GM21423 (cell line): ENCODE data around the gene ZNF280D.

ENCODE experiments used
- ATAC-seq: cut with Tn5 transposase; IDR thresholded peaks from one replicate; pipeline ENCODE4 v1.9.1; 2021; ENCODE audit warnings: mild to moderate bottlenecking, moderate library complexity; ENCODE audit not compliant: unreplicated experiment

Gene ZNF280D

DNA sequence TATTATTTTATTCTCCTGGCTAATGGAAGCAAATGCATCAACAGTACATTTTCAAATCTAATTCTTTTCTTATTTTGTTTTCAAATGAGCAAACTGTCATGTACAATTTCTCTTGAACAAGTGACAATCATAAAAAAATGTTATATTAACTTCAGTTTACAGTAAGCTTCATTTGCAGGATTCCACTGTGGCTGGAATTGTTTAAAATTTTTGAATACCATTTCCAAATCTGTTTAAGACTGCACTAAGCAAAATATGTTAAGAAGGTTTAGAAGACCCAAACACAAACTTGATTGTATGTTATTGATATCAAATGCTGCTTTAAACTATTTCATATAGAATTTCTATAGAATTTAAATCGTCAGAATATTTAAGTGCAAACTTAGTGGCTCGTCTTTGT lies 92.8 kb downstream of the ZNF280D start:
- no peak for ATAC-seq

DNA sequence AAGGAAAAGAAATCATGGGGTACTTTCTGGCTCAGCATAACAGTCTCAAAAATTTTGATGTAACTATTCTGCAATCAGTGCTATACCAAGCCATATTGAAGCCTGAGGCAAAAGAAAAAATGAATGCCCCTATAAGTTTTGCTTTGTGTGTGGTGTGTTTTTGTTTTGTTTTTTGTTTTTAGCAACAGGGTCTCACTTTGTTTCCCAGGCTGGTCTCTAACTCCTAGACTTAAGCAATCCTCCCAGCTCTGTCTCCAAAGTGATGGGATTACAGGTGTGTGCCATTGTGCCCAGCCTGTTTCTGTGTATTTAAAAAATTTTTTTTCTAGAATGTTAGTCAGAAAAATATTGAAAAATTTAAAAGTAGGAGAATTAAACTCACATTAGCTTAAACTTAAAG lies 93.2 kb downstream of the ZNF280D start:
- no peak for ATAC-seq

DNA sequence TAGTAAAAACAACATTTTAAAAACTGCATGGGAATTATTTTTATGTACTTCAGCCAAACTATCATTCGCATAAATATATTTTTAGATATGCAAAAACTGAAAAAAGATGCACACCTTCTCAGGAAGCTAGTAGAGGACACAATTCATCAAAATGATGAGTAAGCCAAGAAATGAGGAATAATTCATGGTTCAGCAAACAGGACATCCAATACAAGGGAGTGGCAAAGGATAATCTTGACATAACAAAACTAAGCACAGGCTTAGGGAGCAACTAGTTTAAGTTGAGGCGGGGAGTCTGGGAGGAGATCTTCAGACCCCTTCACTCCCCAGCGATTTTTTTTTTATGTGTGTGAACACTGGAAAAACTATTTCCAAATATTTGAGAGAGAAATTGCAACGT lies 93.7 kb downstream of the ZNF280D start:
- ATAC-seq: no peak

DNA sequence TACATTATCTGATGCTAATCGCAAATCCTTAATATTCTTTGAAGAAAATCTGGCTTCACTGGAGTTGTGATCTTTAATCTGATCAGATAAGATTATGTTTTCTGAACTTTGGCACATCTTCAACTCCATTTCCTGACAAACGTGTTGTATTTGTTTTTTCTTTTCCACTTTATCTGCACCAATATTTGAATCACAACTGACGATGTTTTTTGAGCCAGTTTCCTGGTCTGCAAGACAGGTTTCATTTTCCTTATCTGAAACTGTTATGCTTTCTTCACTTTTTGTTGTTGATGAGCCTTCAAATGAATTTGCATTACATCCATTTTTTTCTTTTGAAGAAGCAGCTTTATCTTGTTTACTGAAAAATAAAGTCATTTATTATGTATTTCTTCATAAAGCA lies 101.5 kb downstream of the ZNF280D start:
- no peak for ATAC-seq

DNA sequence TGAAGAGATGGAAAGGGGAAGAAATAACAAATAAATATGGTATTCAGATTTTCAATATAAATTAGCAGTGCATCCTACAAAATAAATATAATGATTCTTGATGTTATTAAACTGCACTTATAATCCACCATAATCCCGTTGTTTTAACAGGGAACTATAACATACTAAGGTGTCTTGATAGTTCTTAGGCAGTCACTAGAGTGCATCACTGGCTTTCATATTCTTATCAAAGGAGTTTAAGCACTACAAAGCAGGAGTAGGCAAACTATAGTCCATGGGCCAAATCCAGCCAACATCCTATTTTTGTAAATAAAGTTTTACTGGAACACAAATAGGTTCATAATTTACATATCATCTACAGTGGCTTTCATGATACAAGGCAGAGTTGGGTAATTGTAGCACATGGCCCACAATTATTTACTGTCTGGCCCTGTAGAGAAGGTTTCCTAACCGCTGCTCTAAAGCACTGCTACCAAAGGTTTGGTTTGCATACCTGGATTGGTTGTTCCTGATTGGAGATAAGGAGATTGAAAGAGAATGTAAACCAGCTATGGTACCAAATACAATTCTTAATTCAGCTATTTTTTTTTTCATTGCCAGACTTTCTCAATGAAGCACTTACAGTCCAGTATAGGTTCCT lies 104.3 kb downstream of the ZNF280D start:
- ATAC-seq: no peak

DNA sequence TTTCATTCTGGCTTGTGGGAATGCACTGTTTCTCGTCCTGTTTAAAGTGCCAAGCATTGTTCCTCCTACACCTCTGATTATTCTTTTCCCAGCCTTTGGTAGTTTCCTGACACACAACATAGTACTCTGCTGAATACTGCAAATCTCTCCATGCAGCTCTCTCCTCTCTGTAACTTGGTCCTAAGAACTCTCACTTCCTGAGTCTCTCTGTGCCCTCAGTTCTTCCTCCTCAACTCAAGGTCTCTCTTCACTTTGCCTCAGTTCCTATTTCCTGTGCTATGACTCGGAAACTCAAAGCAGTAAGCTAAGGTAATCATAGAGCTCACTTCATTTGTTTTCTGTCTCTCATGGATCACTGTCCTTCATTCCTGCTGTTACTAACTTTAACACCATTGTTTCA lies 113.4 kb downstream of the ZNF280D start:
- no peak for ATAC-seq

DNA sequence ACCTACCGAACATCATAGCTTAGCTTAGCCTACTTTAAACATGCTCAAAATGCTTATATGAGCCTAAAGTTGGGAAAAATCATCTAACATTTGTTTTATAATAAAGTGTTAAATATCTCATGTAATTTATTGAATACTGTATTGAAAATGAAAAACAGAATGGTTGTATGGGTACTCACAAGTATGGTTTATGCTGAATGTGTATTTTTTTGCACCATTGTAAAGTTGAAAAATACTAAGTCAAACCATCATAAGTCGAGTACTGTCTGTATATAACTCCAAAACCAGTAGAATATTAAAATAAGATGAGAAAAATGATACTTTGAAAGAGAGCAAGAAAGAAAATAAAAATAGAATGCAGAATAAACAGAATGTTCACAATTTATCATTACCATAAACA lies 115.7 kb downstream of the ZNF280D start:
- ATAC-seq: no peak

DNA sequence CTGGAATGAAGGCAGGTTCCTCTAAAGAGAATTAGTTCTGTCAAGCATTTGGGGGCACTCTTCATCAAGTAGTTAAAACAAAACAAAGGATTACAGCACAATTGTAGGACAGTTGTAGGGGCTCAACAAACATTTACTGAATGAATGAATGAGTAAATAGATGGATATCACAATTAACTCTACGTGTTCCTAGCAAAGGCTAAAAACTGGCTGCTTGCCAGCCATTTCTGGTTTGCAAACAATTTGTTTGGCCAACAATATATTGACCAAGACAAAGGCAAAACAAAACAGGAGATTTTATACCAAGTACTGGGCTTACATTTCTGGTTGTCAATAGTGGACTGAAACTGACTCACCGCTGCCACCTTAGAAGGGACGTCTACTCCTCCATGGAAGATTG lies 116.8 kb downstream of the ZNF280D start:
- no peak for ATAC-seq

DNA sequence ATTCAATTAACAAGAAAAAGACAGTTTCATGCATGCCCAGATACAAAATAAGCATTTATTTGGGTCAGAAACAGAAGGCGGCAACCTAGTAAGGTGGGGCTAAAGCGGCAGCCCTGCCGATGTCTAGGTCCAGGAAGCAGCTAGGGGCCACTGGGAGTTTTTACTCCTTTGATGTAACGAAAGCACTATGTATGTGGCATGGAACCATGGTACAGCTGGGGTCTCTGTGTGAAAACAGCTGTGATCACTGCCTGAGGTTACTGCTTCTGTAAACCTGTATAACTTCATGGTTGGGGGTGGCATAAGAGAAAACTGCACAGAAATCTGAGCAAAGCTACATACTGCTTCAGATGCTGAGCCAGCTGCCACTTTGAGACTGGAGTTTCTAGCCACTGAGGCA lies 119.5 kb downstream of the ZNF280D start:
- ATAC-seq: no peak

DNA sequence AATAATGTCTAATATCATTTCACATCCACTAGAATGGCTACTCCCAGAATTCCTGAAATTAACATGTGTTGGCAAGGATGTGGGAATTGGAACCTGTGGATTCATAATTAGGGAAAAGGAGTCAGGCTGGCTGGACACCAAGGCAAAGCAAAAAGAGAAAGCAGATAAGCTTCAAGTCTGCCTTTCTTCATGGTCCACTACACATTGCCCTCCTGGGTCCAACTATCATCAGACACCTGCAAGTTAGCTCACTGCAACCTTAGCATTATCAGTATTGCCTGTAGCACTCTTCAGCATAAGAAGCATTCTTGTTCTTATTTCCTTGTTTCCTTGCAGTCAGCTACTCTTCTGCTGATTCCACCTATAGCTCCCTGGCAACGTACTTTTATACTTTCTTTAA lies 124.3 kb downstream of the ZNF280D start:
- no peak for ATAC-seq

DNA sequence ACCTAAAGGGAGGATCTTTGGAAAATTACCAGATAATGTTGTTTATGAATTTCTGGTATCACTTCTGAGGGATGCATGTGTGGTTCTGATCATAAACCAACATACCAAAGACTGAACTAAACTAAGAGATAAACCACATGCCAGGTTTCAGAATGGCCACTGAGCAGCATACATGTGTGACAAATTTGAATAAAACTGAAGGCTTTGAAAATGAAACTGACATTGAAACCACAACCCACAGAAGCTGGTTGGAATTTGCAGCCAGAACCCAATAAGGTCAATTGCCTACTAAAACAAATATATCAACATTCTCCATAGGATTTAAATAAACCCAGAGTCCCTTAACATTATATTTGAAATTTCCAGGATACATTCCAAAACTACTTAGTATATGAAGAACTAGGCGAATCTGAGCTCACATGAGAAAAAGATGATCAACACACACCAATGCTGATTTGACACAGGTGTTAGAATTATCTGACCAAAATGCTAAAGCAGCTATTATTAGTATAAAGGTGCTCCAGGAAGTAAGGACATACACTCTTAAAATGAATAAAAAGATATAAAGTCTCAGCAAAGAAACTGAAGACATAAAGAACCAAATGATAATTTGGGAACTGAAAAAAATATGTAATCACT lies 125.0 kb downstream of the ZNF280D start:
- peak; percentile 92 for ATAC-seq

DNA sequence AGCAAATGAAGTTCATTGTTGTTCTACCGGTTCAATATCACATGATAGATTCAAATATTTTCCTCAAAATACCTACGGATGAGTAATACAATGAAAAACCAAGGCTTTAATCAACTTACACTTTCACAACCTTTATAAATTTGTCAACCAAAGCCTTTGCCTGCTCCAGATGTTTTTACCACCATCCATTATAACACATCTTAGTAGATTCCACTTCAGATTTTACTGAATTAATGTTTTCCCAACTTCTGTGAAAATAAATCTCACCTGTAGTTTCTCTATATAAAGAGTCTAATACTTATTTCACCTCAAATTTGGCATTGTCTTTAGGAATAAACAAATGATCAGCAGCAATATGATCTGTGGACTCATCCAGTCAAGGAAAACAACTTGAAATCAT lies 131.1 kb downstream of the ZNF280D start:
- ATAC-seq: no peak

DNA sequence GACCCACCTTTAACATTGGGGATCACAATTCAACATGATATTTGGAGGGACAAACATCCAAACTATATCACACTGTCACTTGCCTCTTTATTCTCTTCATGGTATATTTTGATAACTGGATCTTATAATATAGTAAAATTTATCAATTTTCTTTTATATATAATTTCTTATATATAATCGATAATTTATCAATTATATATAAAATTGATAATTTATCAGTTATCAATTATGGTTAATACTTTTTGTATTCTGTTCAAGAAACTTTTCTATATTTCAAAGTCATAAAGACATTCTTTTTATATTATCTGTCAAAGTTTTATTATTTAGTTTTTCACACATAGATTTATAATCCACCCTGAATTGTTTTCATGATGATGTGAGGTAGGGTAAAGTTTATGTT lies 132.9 kb downstream of the ZNF280D start:
- ATAC-seq: no peak

DNA sequence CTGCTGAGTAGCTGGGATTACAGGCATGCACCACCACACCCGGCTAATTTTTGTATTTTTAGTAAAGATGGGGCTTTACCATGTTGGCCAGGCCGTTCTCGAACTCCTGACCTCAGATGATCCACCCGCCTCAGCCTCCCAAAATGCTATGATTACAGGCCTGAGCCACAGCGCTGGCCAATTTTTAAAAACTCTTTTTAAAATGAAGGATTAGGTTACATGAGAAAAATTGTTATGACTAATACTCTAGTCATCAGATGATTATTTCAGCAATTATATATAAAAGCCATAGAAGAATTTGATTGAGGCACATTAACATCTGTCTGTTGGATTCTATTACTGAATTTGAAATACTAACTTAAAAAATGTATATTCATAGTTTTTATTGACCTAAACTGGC lies 134.3 kb downstream of the ZNF280D start:
- no peak for ATAC-seq

DNA sequence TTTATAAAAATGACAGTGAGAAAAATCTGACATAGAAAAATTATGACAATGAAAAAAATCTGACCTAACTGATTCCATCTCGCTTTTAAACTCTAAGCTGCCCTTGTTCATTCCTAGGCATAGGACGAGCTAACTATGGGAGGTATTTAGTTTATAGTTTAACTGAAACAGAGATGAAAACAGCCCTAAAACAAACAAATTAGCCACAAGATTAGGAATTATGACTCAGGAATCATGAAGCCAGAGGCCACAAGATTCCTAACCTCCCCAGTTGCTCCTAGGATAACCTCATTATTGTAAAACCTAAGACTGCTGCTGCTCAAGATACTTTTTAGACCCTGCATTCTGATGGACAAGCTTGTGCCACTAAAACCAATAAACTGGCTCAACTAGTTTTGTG lies 145.6 kb downstream of the ZNF280D start:
- ATAC-seq: no peak

DNA sequence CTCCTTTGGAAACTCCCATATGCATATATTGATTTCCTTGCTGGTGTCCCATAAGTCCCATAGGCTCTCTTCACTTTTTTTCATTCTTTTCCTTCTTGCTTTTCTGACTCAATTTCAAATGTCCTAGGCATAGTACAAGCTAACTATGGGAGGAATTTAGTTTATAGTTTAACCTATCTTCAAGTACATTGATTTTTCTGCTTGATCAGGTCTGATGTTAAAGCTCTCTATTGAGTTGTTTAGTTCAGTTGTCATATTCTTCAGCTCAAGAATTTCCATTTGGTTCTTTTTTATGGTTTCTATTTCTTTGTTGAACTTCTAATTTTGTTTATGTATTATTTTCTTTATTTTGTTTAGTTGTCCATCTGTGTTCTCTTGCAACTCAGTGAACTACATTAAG lies 147.1 kb downstream of the ZNF280D start:
- ATAC-seq: no peak

DNA sequence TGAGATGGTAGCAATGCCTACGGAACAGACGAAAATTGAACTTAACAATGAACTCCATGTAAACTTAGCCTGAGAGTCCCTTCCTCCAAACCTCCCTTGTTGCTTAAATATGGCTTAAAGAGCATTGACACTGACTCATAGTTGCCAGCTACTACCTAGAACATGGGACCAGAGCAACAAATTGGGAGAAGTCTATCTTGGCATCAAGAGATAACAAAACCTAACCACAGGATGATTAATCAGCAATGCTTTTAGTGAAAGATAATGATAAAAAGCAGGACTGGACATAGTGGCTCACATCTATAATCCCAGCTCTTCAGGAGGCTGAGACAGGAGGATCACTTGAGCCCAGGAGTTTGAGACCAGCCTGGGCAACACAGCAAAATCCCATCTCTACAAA lies 150.5 kb downstream of the ZNF280D start:
- ATAC-seq: no peak
